ENCODE results near the gene CHD8. TPM values are rescaled to one million over a fixed set of nuclear protein-coding genes. Genes with fewer than 3 reads are reported as not detected.

The CHD8 gene
- total RNA-seq, 1 experiment from 2014 or later, result 133 TPM

DNA sequence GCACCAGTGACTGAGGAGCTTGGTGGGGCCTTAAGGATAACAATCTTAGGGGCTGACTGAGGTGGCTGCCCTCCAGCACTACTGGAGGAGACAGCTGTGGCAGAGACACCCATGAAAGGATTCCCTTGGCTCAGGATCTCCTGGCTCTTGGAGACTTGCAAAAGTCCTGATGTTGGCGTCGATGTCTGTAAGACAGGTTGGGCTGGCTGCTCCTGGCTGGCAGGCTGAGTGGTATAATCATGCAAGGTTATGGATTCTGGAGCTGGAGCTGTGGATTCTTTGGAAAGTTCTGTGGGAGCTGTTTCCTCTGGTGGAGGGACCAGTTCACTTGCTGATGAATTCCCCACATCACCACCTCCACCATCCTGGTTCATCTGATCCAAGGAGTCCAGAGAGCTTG, 24.8 kb downstream of the CHD8 start:
- ChIA-PET CTCF (interaction anchor here (1.3 kb wide), 1 partner anchor 25 kb away, joined by 3 read pairs; the partner anchor contains the start of gene CHD8), POLR2A (no interaction called here)
- Mint-ChIP-seq H3K4me1 (peaks cover 6% of the 10 kb centered on the region), H3K27ac (no peak overlapping the region), H3K27me3 (ENCODE audit: low read depth) (no peaks in the 10 kb centered on the region), H3K9me3 (no peaks in the 10 kb centered on the region), H3K4me3 (no peak overlapping the region), H3K36me3 (peaks cover 53% of the 10 kb centered on the region)
- TF ChIP-seq NR1H2 (CRISPR knock-in tag; IDR thresholded peaks at IDR 0.05), result no peak
- no peak for TF ChIP-seq NFE2L1 (CRISPR knock-in tag; IDR thresholded peaks at IDR 0.05)
- TF ChIP-seq, protein P1, sequence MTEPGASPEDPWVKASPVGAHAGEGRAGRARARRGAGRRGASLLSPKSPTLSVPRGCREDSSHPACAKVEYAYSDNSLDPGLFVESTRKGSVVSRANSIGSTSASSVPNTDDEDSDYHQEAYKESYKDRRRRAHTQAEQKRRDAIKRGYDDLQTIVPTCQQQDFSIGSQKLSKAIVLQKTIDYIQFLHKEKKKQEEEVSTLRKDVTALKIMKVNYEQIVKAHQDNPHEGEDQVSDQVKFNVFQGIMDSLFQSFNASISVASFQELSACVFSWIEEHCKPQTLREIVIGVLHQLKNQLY (CRISPR knock-in tag; IDR thresholded peaks at IDR 0.05), result no peak
- no peak for TF ChIP-seq FOXJ3 (CRISPR knock-in tag; IDR thresholded peaks at IDR 0.05; ENCODE audit: borderline replicate concordance)
- TF ChIP-seq, protein P2, sequence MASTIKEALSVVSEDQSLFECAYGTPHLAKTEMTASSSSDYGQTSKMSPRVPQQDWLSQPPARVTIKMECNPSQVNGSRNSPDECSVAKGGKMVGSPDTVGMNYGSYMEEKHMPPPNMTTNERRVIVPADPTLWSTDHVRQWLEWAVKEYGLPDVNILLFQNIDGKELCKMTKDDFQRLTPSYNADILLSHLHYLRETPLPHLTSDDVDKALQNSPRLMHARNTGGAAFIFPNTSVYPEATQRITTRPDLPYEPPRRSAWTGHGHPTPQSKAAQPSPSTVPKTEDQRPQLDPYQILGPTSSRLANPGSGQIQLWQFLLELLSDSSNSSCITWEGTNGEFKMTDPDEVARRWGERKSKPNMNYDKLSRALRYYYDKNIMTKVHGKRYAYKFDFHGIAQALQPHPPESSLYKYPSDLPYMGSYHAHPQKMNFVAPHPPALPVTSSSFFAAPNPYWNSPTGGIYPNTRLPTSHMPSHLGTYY (CRISPR knock-in tag; IDR thresholded peaks at IDR 0.05), result no peak
- TF ChIP-seq, protein P3, sequence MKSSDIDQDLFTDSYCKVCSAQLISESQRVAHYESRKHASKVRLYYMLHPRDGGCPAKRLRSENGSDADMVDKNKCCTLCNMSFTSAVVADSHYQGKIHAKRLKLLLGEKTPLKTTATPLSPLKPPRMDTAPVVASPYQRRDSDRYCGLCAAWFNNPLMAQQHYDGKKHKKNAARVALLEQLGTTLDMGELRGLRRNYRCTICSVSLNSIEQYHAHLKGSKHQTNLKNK (CRISPR knock-in tag; IDR thresholded peaks at IDR 0.05), result no peak
- TF ChIP-seq ZNF317 (CRISPR knock-in tag; IDR thresholded peaks at IDR 0.05; ENCODE audit: borderline replicate concordance, low read depth), result no peak
- TF ChIP-seq NR3C1 (CRISPR knock-in tag; conservative IDR thresholded peaks at IDR 0.05; ENCODE audit: low read depth), result no peak
- TF ChIP-seq KAT7 (CRISPR knock-in tag; IDR thresholded peaks at IDR 0.05; ENCODE audit: borderline replicate concordance), result no peak
- no peak for TF ChIP-seq PRRX2 (CRISPR knock-in tag; IDR thresholded peaks at IDR 0.05)
- TF ChIP-seq GABPB1 (CRISPR knock-in tag; IDR thresholded peaks at IDR 0.05), result no peak
- no peak for TF ChIP-seq GTF2I (CRISPR knock-in tag; conservative IDR thresholded peaks at IDR 0.05)
- TF ChIP-seq SMAD3 (CRISPR knock-in tag; IDR thresholded peaks at IDR 0.05; ENCODE audit: borderline replicate concordance), result no peak
- TF ChIP-seq FOXP1 (CRISPR knock-in tag; IDR thresholded peaks at IDR 0.05; ENCODE audit: borderline replicate concordance), result no peak
- ATAC-seq, result no peak
- DNase-seq (ENCODE audit: low spot score), result no peak

DNA sequence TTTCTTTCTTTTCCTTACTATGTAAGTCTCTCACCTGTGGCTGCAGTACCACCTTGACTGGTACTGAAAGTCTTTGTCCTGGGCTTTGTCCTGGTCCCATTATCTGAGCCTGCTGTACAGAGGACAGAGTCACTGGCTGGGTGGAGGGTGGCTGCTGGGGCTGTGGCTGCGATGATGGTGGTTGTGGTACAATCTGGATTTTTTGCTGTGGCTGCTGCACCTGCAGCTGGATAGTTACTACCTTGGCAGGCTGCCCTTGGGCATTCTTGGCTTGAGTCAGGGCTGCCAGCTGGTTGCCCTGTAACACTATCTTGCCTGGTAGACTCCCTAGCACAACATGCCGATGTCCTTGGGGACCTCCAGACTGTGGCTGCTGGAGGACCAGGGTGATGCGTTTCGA, 27.0 kb downstream of the CHD8 start:
- no peak overlapping the region for H3K27ac Mint-ChIP-seq
- ChIA-PET POLR2A (no interaction called here), CTCF (no interaction called here)
- H3K9me3 Mint-ChIP-seq, result no peaks in the 10 kb centered on the region
- no peaks in the 10 kb centered on the region for H3K27me3 Mint-ChIP-seq (ENCODE audit: low read depth)
- no peak for ATAC-seq
- DNase-seq (ENCODE audit: low spot score), result no peak
- H3K36me3 Mint-ChIP-seq, result peaks cover 75% of the 10 kb centered on the region
- H3K4me3 Mint-ChIP-seq, result no peak overlapping the region
- TF ChIP-seq TEAD4 (CRISPR knock-in tag; IDR thresholded peaks at IDR 0.05) (no peak), SOX15 (CRISPR knock-in tag; IDR thresholded peaks at IDR 0.05) (no peak), CREM (CRISPR knock-in tag; IDR thresholded peaks at IDR 0.05) (no peak), GABPB1 (CRISPR knock-in tag; IDR thresholded peaks at IDR 0.05) (no peak), NR2C2 (CRISPR knock-in tag; IDR thresholded peaks at IDR 0.05) (no peak), NR3C1 (CRISPR knock-in tag; conservative IDR thresholded peaks at IDR 0.05; ENCODE audit: low read depth) (no peak)
- TF ChIP-seq, protein P4, sequence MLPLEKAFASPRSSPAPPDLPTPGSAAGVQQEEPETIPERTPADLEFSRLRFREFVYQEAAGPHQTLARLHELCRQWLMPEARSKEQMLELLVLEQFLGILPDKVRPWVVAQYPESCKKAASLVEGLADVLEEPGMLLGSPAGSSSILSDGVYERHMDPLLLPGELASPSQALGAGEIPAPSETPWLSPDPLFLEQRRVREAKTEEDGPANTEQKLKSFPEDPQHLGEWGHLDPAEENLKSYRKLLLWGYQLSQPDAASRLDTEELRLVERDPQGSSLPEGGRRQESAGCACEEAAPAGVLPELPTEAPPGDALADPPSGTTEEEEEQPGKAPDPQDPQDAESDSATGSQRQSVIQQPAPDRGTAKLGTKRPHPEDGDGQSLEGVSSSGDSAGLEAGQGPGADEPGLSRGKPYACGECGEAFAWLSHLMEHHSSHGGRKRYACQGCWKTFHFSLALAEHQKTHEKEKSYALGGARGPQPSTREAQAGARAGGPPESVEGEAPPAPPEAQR (CRISPR knock-in tag; IDR thresholded peaks at IDR 0.05), result no peak
- TF ChIP-seq, protein P5, sequence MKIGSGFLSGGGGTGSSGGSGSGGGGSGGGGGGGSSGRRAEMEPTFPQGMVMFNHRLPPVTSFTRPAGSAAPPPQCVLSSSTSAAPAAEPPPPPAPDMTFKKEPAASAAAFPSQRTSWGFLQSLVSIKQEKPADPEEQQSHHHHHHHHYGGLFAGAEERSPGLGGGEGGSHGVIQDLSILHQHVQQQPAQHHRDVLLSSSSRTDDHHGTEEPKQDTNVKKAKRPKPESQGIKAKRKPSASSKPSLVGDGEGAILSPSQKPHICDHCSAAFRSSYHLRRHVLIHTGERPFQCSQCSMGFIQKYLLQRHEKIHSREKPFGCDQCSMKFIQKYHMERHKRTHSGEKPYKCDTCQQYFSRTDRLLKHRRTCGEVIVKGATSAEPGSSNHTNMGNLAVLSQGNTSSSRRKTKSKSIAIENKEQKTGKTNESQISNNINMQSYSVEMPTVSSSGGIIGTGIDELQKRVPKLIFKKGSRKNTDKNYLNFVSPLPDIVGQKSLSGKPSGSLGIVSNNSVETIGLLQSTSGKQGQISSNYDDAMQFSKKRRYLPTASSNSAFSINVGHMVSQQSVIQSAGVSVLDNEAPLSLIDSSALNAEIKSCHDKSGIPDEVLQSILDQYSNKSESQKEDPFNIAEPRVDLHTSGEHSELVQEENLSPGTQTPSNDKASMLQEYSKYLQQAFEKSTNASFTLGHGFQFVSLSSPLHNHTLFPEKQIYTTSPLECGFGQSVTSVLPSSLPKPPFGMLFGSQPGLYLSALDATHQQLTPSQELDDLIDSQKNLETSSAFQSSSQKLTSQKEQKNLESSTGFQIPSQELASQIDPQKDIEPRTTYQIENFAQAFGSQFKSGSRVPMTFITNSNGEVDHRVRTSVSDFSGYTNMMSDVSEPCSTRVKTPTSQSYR (CRISPR knock-in tag; IDR thresholded peaks at IDR 0.05), result no peak
- TF ChIP-seq, protein P6, sequence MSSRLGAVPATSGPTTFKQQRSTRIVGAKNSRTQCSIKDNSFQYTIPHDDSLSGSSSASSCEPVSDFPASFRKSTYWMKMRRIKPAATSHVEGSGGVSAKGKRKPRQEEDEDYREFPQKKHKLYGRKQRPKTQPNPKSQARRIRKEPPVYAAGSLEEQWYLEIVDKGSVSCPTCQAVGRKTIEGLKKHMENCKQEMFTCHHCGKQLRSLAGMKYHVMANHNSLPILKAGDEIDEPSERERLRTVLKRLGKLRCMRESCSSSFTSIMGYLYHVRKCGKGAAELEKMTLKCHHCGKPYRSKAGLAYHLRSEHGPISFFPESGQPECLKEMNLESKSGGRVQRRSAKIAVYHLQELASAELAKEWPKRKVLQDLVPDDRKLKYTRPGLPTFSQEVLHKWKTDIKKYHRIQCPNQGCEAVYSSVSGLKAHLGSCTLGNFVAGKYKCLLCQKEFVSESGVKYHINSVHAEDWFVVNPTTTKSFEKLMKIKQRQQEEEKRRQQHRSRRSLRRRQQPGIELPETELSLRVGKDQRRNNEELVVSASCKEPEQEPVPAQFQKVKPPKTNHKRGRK (CRISPR knock-in tag; IDR thresholded peaks at IDR 0.05; ENCODE audit: borderline replicate concordance), result no peak
- H3K4me1 Mint-ChIP-seq, result no peaks in the 10 kb centered on the region
